ENCODE data around the gene SLC23A2. TPM values are rescaled to one million over a fixed set of nuclear protein-coding genes. Genes with fewer than 3 reads are reported as not detected.
"Not testable (repeated sequence)": the region's sequence is repeated elsewhere in the genome, so short reads cannot be mapped to it uniquely, and the experiment has no call there.

SLC23A2 gene
- total RNA-seq, 2 experiments from 2014 or later: 16.0 to 16.2 TPM

- ChIA-PET POLR2A (no interaction called here), CTCF (interaction anchor here (1.5 kb wide), 1 partner anchor 76 kb away, joined by 4 read pairs; no protein-coding TSS in a partner anchor)
- no peak for TF ChIP-seq CTCF (IDR thresholded peaks at IDR 0.05)
- ATAC-seq: no peak
- H3K9me3 Mint-ChIP-seq: no peaks in the 10 kb centered on the region
- intact Hi-C loops (cut with micrococcal nuclease): no loop called here
- H3K4me1 Mint-ChIP-seq (ENCODE audit: low read depth): peaks cover 5% of the 10 kb centered on the region
- H3K36me3 Mint-ChIP-seq (ENCODE audit: low read depth): peaks cover 21% of the 10 kb centered on the region
- H3K4me3 Mint-ChIP-seq: no peak overlapping the region
- no peak overlapping the region for H3K27ac Mint-ChIP-seq
- DNase-seq: no peak
- no peaks in the 10 kb centered on the region for H3K27me3 Mint-ChIP-seq
Observed at GRCh38 chr20:4880051-4880450, 121.3 kb downstream of the SLC23A2 start.

- POLR2A ChIA-PET, H3K27ac Mint-ChIP-seq: not testable (repeated sequence)
Observed at GRCh38 chr20:4878099-4878498, 123.2 kb downstream of the SLC23A2 start.

GRCh38 chr20:4876731-4877130, 124.6 kb downstream of the SLC23A2 start:
- TF ChIP-seq CTCF (IDR thresholded peaks at IDR 0.05): no peak
- intact Hi-C loops (cut with micrococcal nuclease): no loop called here

More at GRCh38 chr20:4878099-4878498, 123.2 kb downstream of the SLC23A2 start:
- H3K4me3 Mint-ChIP-seq; DNase-seq; H3K9me3 Mint-ChIP-seq; H3K4me1 Mint-ChIP-seq (ENCODE audit: low read depth); intact Hi-C loops (cut with micrococcal nuclease); H3K27me3 Mint-ChIP-seq; ATAC-seq: not testable (repeated sequence)
- H3K36me3 Mint-ChIP-seq (ENCODE audit: low read depth): peaks cover 17% of the 10 kb centered on the region
- CTCF ChIA-PET: interaction anchor here (0.7 to 1.6 kb wide), 4 partner anchors 11 to 179 kb away, joined by 3 to 5 read pairs (median 4); no protein-coding TSS in a partner anchor

GRCh38 chr20:4876301-4876700, 125.0 kb downstream of the SLC23A2 start:
- no peak overlapping the region for H3K27ac Mint-ChIP-seq
- ChIA-PET POLR2A (no interaction called here), CTCF (interaction anchor here (1.5 kb wide), 1 partner anchor 114 kb away, joined by 3 read pairs; no protein-coding TSS in a partner anchor)
- H3K9me3 Mint-ChIP-seq: no peaks in the 10 kb centered on the region
- no peak overlapping the region for H3K4me3 Mint-ChIP-seq
- intact Hi-C loops (cut with micrococcal nuclease): no loop called here
- H3K36me3 Mint-ChIP-seq (ENCODE audit: low read depth): peaks cover 18% of the 10 kb centered on the region
- H3K4me1 Mint-ChIP-seq (ENCODE audit: low read depth): no peaks in the 10 kb centered on the region
- no peak for TF ChIP-seq CTCF (IDR thresholded peaks at IDR 0.05)
- H3K27me3 Mint-ChIP-seq: no peaks in the 10 kb centered on the region
- DNase-seq (no peak), ATAC-seq (no peak)

More at GRCh38 chr20:4876731-4877130, 124.6 kb downstream of the SLC23A2 start:
- no peaks in the 10 kb centered on the region for H3K9me3 Mint-ChIP-seq
- no peaks in the 10 kb centered on the region for H3K27me3 Mint-ChIP-seq
- H3K27ac Mint-ChIP-seq: no peak overlapping the region
- DNase-seq: no peak
- peaks cover 18% of the 10 kb centered on the region for H3K36me3 Mint-ChIP-seq (ENCODE audit: low read depth)
- ATAC-seq: no peak
- POLR2A ChIA-PET: no interaction called here
- no peaks in the 10 kb centered on the region for H3K4me1 Mint-ChIP-seq (ENCODE audit: low read depth)
- CTCF ChIA-PET: no interaction called here
- H3K4me3 Mint-ChIP-seq: no peak overlapping the region

- ChIA-PET CTCF (interaction anchor here (1.5 to 2.4 kb wide), 2 partner anchors 80 to 114 kb away, joined by 3 to 9 read pairs; no protein-coding TSS in a partner anchor), POLR2A (no interaction called here)
- Mint-ChIP-seq H3K27ac (no peak overlapping the region), H3K36me3 (ENCODE audit: low read depth) (peaks cover 12% of the 10 kb centered on the region), H3K4me1 (ENCODE audit: low read depth) (no peaks in the 10 kb centered on the region), H3K4me3 (no peak overlapping the region), H3K9me3 (no peaks in the 10 kb centered on the region), H3K27me3 (no peaks in the 10 kb centered on the region)
- intact Hi-C loops (cut with micrococcal nuclease): no loop called here
- DNase-seq (no peak), ATAC-seq (no peak)
- TF ChIP-seq CTCF (IDR thresholded peaks at IDR 0.05): no peak
Observed at GRCh38 chr20:4875578-4876067, 125.7 kb downstream of the SLC23A2 start.
